K562 (cell line): Measurements from ENCODE around the gene DUSP10. TPM values are rescaled to one million over a fixed set of nuclear protein-coding genes. Genes with fewer than 3 reads are reported as not detected.

ENCODE experiments used
- HNRNPL ChIP-seq: fragments of 200-400 bp; formaldehyde crosslinking; IDR thresholded peaks from 2 replicates; pipeline ENCODE4 v1.6.1; 2017; ENCODE audit warnings: low read depth, mild to moderate bottlenecking, low read length
- LEF1 ChIP-seq: fragments of 450-650 bp; IDR thresholded peaks from 2 replicates; pipeline ENCODE4 v1.6.1; 2016; ENCODE audit warnings: mild to moderate bottlenecking
- MXD1 ChIP-seq: fragments of 250-450 bp; sonication (Bioruptor Pico); IDR thresholded peaks from 2 replicates; pipeline ENCODE4 v1.8.0; 2021; ENCODE audit warnings: borderline replicate concordance, mild to moderate bottlenecking, moderate library complexity; ENCODE audit not compliant: poor library complexity, severe bottlenecking
- VEZF1 ChIP-seq: fragments of 200-800 bp; sonication (Bioruptor generic); IDR thresholded peaks from 2 replicates; pipeline ENCODE4 v1.6.1; 2017; ENCODE audit warnings: missing genetic modification characterization, missing compliant biosample characterization
- ZBTB40 ChIP-seq, 2 experiments: fragments of 450-650 bp in 1 of 2; sonication (generic) in 1 of 2; formaldehyde crosslinking in 1 of 2; IDR thresholded peaks; 2 replicates each; pipeline versions ENCODE4 v1.7.1 to v1.9.0; 2016 to 2022; ENCODE audit warnings: inconsistent platforms in 1 of 2, mild to moderate bottlenecking in 1 of 2, missing genetic modification reagents in 1 of 2
- ZNF140 ChIP-seq: fragments of 250-450 bp; sonication (Bioruptor Pico); IDR thresholded peaks from 2 replicates; pipeline ENCODE4 v1.8.0; 2021; ENCODE audit warnings: moderate library complexity, mild to moderate bottlenecking, inconsistent platforms
- polyA plus RNA-seq, 8 experiments: library from polyadenylated mRNA; depleted of rRNA in 4 of 8; stranded (reverse) in 5 of 8; unstranded in 3 of 8; fragments of >200 nt; fragmentation: Nextera tagmentation in 2 of 8; fragmentation: Illumina TruSeq in 1 of 8; extraction: Ambion mirVana in 2 of 8; extraction: Trizol in 1 of 8; gene quantifications; 2 replicates each; pipeline versions ENCODE4 v1.2.1 to v1.2.3, GENCODE V29; 2011 to 2014; ENCODE audit warnings: inconsistent platforms in 1 of 8, missing spikeins in 1 of 8
- total RNA-seq, 7 experiments: library from RNA; depleted of rRNA in 6 of 7; stranded (reverse); fragments of >200 nt in 6 of 7; fragmentation: Illumina TruSeq in 2 of 7; extraction: Trizol in 2 of 7; gene quantifications; 2 replicates each; pipeline versions ENCODE4 v1.2.1 to v1.2.3, GENCODE V29; 2011 to 2021; ENCODE audit warnings: low replicate concordance in 1 of 7
- TF ChIP-seq, protein P1 (sequence below): sonication (generic); formaldehyde crosslinking; IDR thresholded peaks from 2 replicates; pipeline ENCODE4 v1.8.1; 2022; ENCODE audit warnings: missing genetic modification reagents
- TF ChIP-seq, protein P2 (sequence below): fragments of 450-650 bp; formaldehyde crosslinking; IDR thresholded peaks from 2 replicates; pipeline ENCODE4 v1.4.0; 2020; ENCODE audit warnings: mild to moderate bottlenecking, mixed read lengths

Gene DUSP10
- total and polyA plus RNA-seq, 9 of the 15 experiments (the other 6 are each of a cell fraction or from before 2014, with no cell fraction given): 1.7 to 8.3 (median 6.1) TPM

- TF ChIP-seq LEF1 (peak; percentile 40; the same call in 1 of the 2 replicates), VEZF1 (CRISPR knock-in tag) (no peak), HNRNPL (no peak), ZNF140 (CRISPR knock-in tag) (no peak), ZBTB40 (IDR thresholded peaks at IDR 0.05) (no peak), ZBTB40 (CRISPR knock-in tag; IDR thresholded peaks at IDR 0.05) (no peak), MXD1 (CRISPR knock-in tag) (no peak)
- TF ChIP-seq, protein P1, sequence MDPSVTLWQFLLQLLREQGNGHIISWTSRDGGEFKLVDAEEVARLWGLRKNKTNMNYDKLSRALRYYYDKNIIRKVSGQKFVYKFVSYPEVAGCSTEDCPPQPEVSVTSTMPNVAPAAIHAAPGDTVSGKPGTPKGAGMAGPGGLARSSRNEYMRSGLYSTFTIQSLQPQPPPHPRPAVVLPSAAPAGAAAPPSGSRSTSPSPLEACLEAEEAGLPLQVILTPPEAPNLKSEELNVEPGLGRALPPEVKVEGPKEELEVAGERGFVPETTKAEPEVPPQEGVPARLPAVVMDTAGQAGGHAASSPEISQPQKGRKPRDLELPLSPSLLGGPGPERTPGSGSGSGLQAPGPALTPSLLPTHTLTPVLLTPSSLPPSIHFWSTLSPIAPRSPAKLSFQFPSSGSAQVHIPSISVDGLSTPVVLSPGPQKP (CRISPR knock-in tag): no peak
- TF ChIP-seq, protein P2, sequence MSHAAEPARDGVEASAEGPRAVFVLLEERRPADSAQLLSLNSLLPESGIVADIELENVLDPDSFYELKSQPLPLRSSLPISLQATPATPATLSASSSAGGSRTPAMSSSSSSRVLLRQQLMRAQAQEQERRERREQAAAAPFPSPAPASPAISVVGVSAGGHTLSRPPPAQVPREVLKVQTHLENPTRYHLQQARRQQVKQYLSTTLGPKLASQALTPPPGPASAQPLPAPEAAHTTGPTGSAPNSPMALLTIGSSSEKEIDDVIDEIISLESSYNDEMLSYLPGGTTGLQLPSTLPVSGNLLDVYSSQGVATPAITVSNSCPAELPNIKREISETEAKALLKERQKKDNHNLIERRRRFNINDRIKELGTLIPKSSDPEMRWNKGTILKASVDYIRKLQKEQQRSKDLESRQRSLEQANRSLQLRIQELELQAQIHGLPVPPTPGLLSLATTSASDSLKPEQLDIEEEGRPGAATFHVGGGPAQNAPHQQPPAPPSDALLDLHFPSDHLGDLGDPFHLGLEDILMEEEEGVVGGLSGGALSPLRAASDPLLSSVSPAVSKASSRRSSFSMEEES (CRISPR knock-in tag): peak; percentile 37
Observed at GRCh38 chr1:221667504-221667903, 74.4 kb downstream of the DUSP10 start (continued).
